Measurements from ENCODE around the gene NEUROG1. TPM values are rescaled to one million over a fixed set of nuclear protein-coding genes. Genes with fewer than 3 reads are reported as not detected.
"Not testable (repeated sequence)": the region's sequence is repeated elsewhere in the genome, so short reads cannot be mapped to it uniquely, and the experiment has no call there.

Gene NEUROG1
- total RNA-seq, 6 experiments from 2014 or later = not detected

- no peak for TF ChIP-seq CTCF (IDR thresholded peaks at IDR 0.05)
These were observed 344 bp downstream of the NEUROG1 start for GRCh38 chr5:135535420-135535819.

GRCh38 chr5:135534609-135535419 is 950 bp downstream of the NEUROG1 start:
- no peak for DNase-seq
- Mint-ChIP-seq H3K27me3 (ENCODE audit: insufficient read depth) (peaks cover 61% of the 10 kb centered on the region), H3K4me1 (ENCODE audit: low read depth) (no peaks in the 10 kb centered on the region), H3K36me3 (ENCODE audit: low read depth) (no peaks in the 10 kb centered on the region), H3K4me3 (no peak overlapping the region), H3K9me3 (no peaks in the 10 kb centered on the region; the same call in 1 of the 2 replicates), H3K27ac (no peak overlapping the region)
- no peak for TF ChIP-seq CTCF (IDR thresholded peaks at IDR 0.05)

More at GRCh38 chr5:135535420-135535819, 344 bp downstream of the NEUROG1 start:
- no peaks in the 10 kb centered on the region for H3K4me1 Mint-ChIP-seq (ENCODE audit: low read depth)
- H3K27ac Mint-ChIP-seq = no peak overlapping the region
- DNase-seq = no peak
- peaks cover 62% of the 10 kb centered on the region for H3K27me3 Mint-ChIP-seq (ENCODE audit: insufficient read depth)
- H3K36me3 Mint-ChIP-seq (ENCODE audit: low read depth) = no peaks in the 10 kb centered on the region
- no peaks in the 10 kb centered on the region for H3K9me3 Mint-ChIP-seq
- H3K4me3 Mint-ChIP-seq = no peak overlapping the region

GRCh38 chr5:135533794-135534193 is 2.0 kb downstream of the NEUROG1 start:
- H3K4me3 Mint-ChIP-seq = no peak overlapping the region
- H3K27me3 Mint-ChIP-seq (ENCODE audit: insufficient read depth) = peaks cover 54% of the 10 kb centered on the region
- H3K27ac Mint-ChIP-seq = no peak overlapping the region
- DNase-seq = no peak
- TF ChIP-seq CTCF (IDR thresholded peaks at IDR 0.05) = no peak
- no peaks in the 10 kb centered on the region for H3K4me1 Mint-ChIP-seq (ENCODE audit: low read depth)
- no peaks in the 10 kb centered on the region; the same call in 1 of the 2 replicates for H3K9me3 Mint-ChIP-seq
- no peaks in the 10 kb centered on the region for H3K36me3 Mint-ChIP-seq (ENCODE audit: low read depth)

GRCh38 chr5:135533334-135533733 is 2.4 kb downstream of the NEUROG1 start:
- H3K9me3 Mint-ChIP-seq = no peaks in the 10 kb centered on the region; the same call in 1 of the 2 replicates
- no peak overlapping the region for H3K27ac Mint-ChIP-seq
- H3K4me3 Mint-ChIP-seq = no peak overlapping the region
- no peak for DNase-seq
- no peaks in the 10 kb centered on the region for H3K36me3 Mint-ChIP-seq (ENCODE audit: low read depth)
- peaks cover 50% of the 10 kb centered on the region for H3K27me3 Mint-ChIP-seq (ENCODE audit: insufficient read depth)
- no peak for TF ChIP-seq CTCF (IDR thresholded peaks at IDR 0.05)
- no peaks in the 10 kb centered on the region for H3K4me1 Mint-ChIP-seq (ENCODE audit: low read depth)

DNA sequence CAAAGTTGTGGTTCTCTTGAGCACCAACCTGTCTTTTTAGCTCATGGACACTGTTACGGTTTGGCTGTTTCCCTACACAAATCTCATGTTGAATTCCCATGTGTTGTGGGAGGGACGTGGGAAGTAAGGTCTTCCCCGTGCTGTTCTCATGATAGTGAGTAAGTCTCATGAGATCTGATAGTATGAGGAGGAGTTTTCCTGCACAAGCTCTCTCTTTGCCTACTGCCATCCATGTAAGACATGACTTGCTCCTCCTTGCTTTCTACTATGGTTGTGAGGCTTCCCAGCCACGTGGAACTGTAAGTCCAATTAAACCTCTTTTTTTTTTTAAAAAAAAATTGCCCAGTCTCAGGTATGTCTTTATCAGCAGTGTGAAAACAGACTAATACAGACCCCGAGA is 6.2 kb downstream of the NEUROG1 start:
- not testable (repeated sequence) for H3K9me3 Mint-ChIP-seq; H3K4me3 Mint-ChIP-seq; H3K4me1 Mint-ChIP-seq (ENCODE audit: low read depth); H3K36me3 Mint-ChIP-seq (ENCODE audit: low read depth); H3K27ac Mint-ChIP-seq; DNase-seq
- H3K27me3 Mint-ChIP-seq (ENCODE audit: insufficient read depth) = peaks cover 40% of the 10 kb centered on the region

DNA sequence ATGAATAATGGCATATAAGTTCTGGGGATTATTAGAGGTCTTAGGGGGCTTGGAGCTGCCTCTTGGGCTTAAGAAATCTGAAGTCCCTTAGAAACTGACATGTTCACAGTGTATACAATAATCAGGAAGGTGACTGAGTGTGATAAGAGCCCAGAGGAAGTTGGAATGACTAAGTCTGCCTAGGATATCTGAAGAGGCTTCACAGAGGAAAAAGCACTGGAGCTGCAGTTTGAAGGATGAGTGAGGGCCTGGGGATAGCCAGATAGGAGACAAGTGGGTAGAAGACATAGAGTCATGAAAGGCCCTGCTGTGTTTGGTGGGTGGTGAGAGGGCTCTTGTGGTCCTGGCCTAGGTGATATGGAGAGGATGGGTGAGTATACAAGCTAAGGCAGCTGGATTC is 8.8 kb downstream of the NEUROG1 start:
- Mint-ChIP-seq H3K4me1 (ENCODE audit: low read depth) (no peaks in the 10 kb centered on the region), H3K36me3 (ENCODE audit: low read depth) (no peaks in the 10 kb centered on the region), H3K27ac (no peak overlapping the region), H3K9me3 (no peaks in the 10 kb centered on the region; the same call in 1 of the 2 replicates), H3K4me3 (no peak overlapping the region), H3K27me3 (ENCODE audit: insufficient read depth) (peaks cover 19% of the 10 kb centered on the region)
- DNase-seq = no peak
- TF ChIP-seq CTCF (IDR thresholded peaks at IDR 0.05) = no peak

Measured in HFFc6 (cell line).